Measurements from ENCODE around the gene IRAG1. TPM values are rescaled to one million over a fixed set of nuclear protein-coding genes. Genes with fewer than 3 reads are reported as not detected.
A peak's percentile ranks its signal among the peaks of the same experiment; 100 is the strongest.

Gene IRAG1
- total RNA-seq, 4 donors from 2014 or later: 3.5 to 48.4 (median 9.9) TPM

DNA sequence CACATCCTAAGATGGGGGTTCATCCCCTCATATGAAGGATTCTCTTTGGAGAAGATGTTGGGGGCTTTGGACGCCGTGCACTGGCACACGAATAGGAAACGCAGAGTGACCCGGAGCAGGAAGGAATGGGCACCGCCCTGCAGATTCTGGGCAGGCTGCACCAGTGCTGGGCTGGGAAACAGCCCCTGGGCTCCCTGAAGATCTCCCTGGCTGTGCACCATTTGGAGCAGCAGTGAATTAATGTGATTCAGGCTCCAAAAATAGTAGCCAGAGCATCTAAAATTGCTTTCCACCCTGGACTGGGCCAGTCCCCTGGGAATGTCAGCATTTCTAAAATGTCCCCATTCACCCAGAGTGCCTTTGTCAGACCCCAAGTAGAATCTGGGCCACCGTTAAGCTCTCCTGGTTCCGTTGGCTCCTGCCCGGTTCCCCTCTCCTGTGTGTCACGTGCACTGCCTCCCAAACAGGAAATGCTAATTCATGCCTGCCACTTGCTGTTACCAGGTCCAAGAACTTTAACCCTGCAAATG is 18.6 kb downstream of the IRAG1 start:
- intact Hi-C loops (cut with DNase I): no loop called here
- Histone ChIP-seq H3K4me1 (peaks cover 0 to 47% (median 30%) of the 10 kb centered on the region in 3 donors), H3K27ac (peak overlapping the region; percentile 63 to 81 (median 76)), H3K4me3 (peak overlapping the region in 3 of 4 donors; percentile 2 to 47 (median 15)), H3K36me3 (no peaks in the 10 kb centered on the region), H3K9me3 (no peaks in the 10 kb centered on the region), H3K27me3 (no peaks in the 10 kb centered on the region)
- no peak for DNase-seq
- WGBS, 2 donors: 27 to 28% methylated on average over 6 to 8 of the region's 10 CpGs
- TF ChIP-seq, protein P1, sequence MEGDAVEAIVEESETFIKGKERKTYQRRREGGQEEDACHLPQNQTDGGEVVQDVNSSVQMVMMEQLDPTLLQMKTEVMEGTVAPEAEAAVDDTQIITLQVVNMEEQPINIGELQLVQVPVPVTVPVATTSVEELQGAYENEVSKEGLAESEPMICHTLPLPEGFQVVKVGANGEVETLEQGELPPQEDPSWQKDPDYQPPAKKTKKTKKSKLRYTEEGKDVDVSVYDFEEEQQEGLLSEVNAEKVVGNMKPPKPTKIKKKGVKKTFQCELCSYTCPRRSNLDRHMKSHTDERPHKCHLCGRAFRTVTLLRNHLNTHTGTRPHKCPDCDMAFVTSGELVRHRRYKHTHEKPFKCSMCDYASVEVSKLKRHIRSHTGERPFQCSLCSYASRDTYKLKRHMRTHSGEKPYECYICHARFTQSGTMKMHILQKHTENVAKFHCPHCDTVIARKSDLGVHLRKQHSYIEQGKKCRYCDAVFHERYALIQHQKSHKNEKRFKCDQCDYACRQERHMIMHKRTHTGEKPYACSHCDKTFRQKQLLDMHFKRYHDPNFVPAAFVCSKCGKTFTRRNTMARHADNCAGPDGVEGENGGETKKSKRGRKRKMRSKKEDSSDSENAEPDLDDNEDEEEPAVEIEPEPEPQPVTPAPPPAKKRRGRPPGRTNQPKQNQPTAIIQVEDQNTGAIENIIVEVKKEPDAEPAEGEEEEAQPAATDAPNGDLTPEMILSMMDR (IDR thresholded peaks at IDR 0.05): no peak
- no peak for TF ChIP-seq POLR2A (IDR thresholded peaks at IDR 0.05)

DNA sequence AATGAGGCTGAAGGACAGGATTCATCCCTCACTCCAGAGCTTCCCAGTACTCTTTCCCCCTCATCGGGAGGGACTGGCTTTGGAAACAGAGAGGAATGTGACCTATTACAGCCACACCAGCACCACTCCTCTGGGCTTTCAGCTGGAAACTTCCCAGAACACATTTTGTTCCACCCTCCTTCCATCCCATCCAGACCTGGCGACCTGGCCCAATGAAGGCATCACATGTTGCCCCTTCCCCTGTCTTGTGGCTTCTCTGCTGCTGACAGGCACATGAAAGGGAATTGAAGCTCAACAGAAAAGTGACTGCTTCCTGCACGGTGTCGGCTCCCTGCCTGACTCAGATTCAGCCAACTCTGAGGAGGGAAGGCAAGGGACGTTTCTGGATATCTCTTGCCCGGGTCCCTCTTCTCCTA is 19.1 kb downstream of the IRAG1 start:
- TF ChIP-seq, protein P1 (IDR thresholded peaks at IDR 0.05): no peak
- no peak for TF ChIP-seq POLR2A (IDR thresholded peaks at IDR 0.05)

DNA sequence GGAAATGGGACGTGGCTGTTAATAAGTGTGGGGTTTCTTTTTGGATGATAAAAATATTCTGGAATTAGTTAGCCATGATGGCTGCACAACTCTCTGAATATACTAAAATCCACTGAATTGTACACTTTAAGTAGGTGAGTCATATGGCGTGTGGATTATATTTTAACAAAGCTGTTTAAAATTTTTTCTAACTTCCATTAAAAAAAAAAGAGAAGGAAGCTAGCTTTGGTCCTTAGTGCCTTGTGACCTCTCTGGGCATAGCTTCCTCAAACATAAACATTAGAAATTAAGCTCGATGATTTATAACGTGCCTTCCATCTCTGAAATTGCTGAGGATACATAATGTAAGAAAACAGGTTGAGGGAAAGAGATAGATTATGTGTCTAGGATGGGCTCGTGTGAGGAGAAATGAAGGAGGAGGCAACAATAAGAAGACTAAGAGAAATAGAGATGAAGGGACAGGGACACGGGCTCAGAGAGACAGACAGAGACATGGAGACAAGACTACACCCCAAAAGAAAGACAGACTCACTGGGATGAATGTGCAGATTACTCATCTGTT is 20.0 kb downstream of the IRAG1 start:
- Histone ChIP-seq H3K27me3 (no peaks in the 10 kb centered on the region), H3K9me3 (no peaks in the 10 kb centered on the region), H3K27ac (peak overlapping the region; percentile 63 to 81 (median 76)), H3K36me3 (no peaks in the 10 kb centered on the region), H3K4me3 (no peak overlapping the region), H3K4me1 (peaks cover 0 to 53% (median 40%) of the 10 kb centered on the region in 3 donors)
- WGBS, 2 donors: 35 to 47% methylated on average over 6 of the region's 6 CpGs
- intact Hi-C loops (cut with DNase I): no loop called here
- TF ChIP-seq, protein P1 (IDR thresholded peaks at IDR 0.05): no peak
- no peak for TF ChIP-seq POLR2A (IDR thresholded peaks at IDR 0.05)
- DNase-seq: no peak

More for the DNA sequence above, 19.1 kb downstream of the IRAG1 start:
- WGBS, 2 donors: 11 to 33% methylated on average over 5 to 6 of the region's 6 CpGs
- H3K36me3 ChIP-seq: no peaks in the 10 kb centered on the region
- intact Hi-C loops (cut with DNase I): no loop called here
- H3K4me3 ChIP-seq: peak overlapping the region in 3 of 4 donors; percentile 2 to 47 (median 15)
- no peaks in the 10 kb centered on the region for H3K27me3 ChIP-seq
- H3K9me3 ChIP-seq: no peaks in the 10 kb centered on the region
- no peak for DNase-seq
- H3K4me1 ChIP-seq: peaks cover 0 to 53% (median 34%) of the 10 kb centered on the region in 3 donors
- H3K27ac ChIP-seq: peak overlapping the region; percentile 63 to 81 (median 76)

DNA sequence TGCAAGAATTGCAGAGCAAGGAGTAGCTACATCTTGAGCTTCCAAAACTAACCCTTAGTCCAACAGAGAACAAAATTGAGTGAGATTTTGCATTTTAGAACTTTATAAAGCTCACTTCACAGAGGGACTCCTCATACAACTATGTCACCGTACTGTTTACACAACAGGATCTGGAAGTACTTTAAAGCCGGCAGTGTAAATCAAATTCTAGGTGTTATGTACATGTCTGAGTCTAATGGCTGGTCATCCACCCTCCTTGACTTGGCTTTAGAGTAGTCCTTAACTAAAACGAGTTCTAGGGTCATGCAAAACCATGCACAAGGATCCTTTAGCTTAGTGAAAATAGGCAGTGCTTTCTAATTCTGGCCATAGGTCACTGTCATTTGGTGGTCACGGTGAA is 23.5 kb downstream of the IRAG1 start:
- peak overlapping the region in 3 of 4 donors; percentile 71 to 89 (median 76) for H3K27ac ChIP-seq
- WGBS, 2 donors: 53 to 68% methylated on average over 4 of the region's 4 CpGs
- no peak for DNase-seq
- no peak for TF ChIP-seq POLR2A (IDR thresholded peaks at IDR 0.05)
- TF ChIP-seq, protein P1 (IDR thresholded peaks at IDR 0.05): no peak
- no peaks in the 10 kb centered on the region for H3K9me3 ChIP-seq
- intact Hi-C loops (cut with DNase I): no loop called here
- peaks cover 3 to 60% (median 57%) of the 10 kb centered on the region in 3 donors for H3K4me1 ChIP-seq
- H3K27me3 ChIP-seq: no peaks in the 10 kb centered on the region
- no peaks in the 10 kb centered on the region for H3K36me3 ChIP-seq
- H3K4me3 ChIP-seq: no peak overlapping the region

DNA sequence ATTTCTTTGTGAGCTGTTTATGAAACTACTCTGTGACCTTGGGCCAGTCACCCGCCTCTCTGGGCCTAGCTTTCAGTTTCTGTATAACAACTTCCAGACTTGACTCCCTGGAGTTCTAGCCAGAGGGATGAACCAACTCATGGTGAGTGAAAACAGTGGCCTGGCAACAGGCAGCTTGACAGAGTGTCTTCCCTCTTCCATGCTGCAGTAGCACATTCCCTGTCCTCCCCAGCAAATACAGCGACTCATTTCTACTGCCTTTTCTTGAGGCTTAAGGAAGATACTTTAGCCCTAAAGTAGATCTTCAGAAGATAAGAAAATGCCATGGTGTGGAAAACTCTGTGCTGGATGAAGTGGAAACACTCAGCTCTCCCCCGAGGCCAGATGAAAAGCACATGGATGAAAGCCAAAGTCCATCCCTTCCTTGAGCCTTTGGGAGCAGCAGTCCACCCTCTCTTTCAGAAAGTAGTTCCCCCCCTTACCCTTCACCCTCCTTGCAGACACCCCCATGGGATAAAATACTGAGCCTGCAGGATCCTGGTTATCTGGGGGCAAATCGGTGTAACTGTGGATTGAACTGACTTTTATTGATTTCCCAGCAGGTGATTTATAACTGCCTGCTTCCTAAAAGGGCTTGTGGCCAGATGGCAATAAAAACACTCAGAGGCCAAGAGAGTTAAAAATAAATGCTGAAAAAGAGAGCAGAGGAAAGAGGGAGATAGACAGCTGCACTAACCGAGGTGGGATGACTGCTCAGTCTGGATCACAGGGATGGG is 24.1 kb downstream of the IRAG1 start:
- WGBS, 2 donors: 41 to 44% methylated on average over 4 of the region's 5 CpGs
- no peaks in the 10 kb centered on the region for H3K9me3 ChIP-seq
- TF ChIP-seq POLR2A (IDR thresholded peaks at IDR 0.05): no peak
- TF ChIP-seq, protein P1 (IDR thresholded peaks at IDR 0.05): no peak
- peak overlapping the region; percentile 16 to 89 (median 74) for H3K27ac ChIP-seq
- no peak overlapping the region for H3K4me3 ChIP-seq
- H3K4me1 ChIP-seq: peaks cover 3 to 55% (median 51%) of the 10 kb centered on the region in 3 donors
- intact Hi-C loops (cut with DNase I): no loop called here
- no peak for DNase-seq
- no peaks in the 10 kb centered on the region for H3K36me3 ChIP-seq
- no peaks in the 10 kb centered on the region for H3K27me3 ChIP-seq
